Sigmoid colon (tissue), 7 donors: ENCODE data around the gene MTCL1. TPM values are rescaled to one million over a fixed set of nuclear protein-coding genes. Genes with fewer than 3 reads are reported as not detected.

Source experiments
- DNase-seq: peaks from one replicate; pipeline ENCODE4 v3.0.0-alpha.2; 2019
- H3K27ac ChIP-seq, 4 donors: fragments of 200-600 bp; sonication (generic); one replicate each; pipeline ENCODE4 v1.5.1; 2016 to 2019; ENCODE audit warnings: mild to moderate bottlenecking in 1 of 4
- H3K27me3 ChIP-seq, 3 donors: fragments of 200-600 bp; sonication (generic); one replicate each; pipeline ENCODE4 v1.5.1; 2019; ENCODE audit warnings: mild to moderate bottlenecking in 1 of 3
- H3K36me3 ChIP-seq, 4 donors: fragments of 200-600 bp; sonication (generic); one replicate each; pipeline ENCODE4 v1.5.1; 2016 to 2019
- H3K4me1 ChIP-seq, 4 donors: fragments of 200-600 bp; sonication (generic); one replicate each; pipeline ENCODE4 v1.5.1; 2017 to 2019
- H3K4me3 ChIP-seq, 4 donors: fragments of 200-600 bp; sonication (generic); one replicate each; pipeline ENCODE4 v1.5.1; 2017 to 2019; ENCODE audit warnings: mild to moderate bottlenecking in 2 of 4, moderate library complexity in 1 of 4
- H3K9me3 ChIP-seq, 4 donors: fragments of 200-600 bp in 3 of 4; sonication (generic) in 3 of 4; one replicate each; pipeline versions ENCODE4 v1.5.1 to v1.6.1; 2013 to 2019
- EP300 ChIP-seq, 4 donors: sonication (generic); formaldehyde crosslinking; IDR thresholded peaks; one replicate each; pipeline ENCODE4 v1.6.1; 2017; ENCODE audit warnings: antibody characterized with exemption in 4 of 4
- POLR2A ChIP-seq, 2 donors: fragments of 450-650 bp; IDR thresholded peaks; one replicate each; pipeline ENCODE4 v1.6.1; 2016; ENCODE audit warnings: antibody characterized with exemption in 2 of 2, mild to moderate bottlenecking in 2 of 2, moderate library complexity in 2 of 2
- POLR2AphosphoS5 ChIP-seq, 4 donors: sonication (generic); formaldehyde crosslinking; IDR thresholded peaks; one replicate each; pipeline ENCODE4 v1.6.1; 2017; ENCODE audit warnings: antibody characterized with exemption in 4 of 4
- WGBS, 2 donors: extraction: QIAGEN DNeasy Blood & Tissue Kit; methylation state at CpG; one replicate each; pipeline ENCODE4 v1.1.7; 2013; 5-methylcytosine and 5-hydroxymethylcytosine counted together
- intact Hi-C: fragments of 100-400 bp; cut with DNase I; formaldehyde crosslinking; loops from one replicate; pipeline ENCODE4 v1.15.1; 2023
- polyA plus RNA-seq, 3 donors: library from polyadenylated mRNA; stranded (reverse); fragments of 200-250 nt; gene quantifications; one replicate each; pipeline ENCODE4 v1.2.3, GENCODE V29; 2013
- total RNA-seq, 4 donors: library from RNA; depleted of rRNA; stranded (reverse); fragments of >200 nt; gene quantifications; one replicate each; pipeline ENCODE4 v1.1.0, GENCODE V29; 2016
- TF ChIP-seq, protein P1 (sequence below), 4 experiments: fragments of 450-650 bp in 3 of 4; fragments of 200-600 bp in 1 of 4; IDR thresholded peaks; one replicate each; pipeline ENCODE4 v1.5.1; 2016 to 2019; ENCODE audit warnings: antibody characterized with exemption in 4 of 4, mild to moderate bottlenecking in 3 of 4, moderate library complexity in 2 of 4
- donor health status: healthy with polysubstance abuse.
- donor health status: Bipolar disorder and iron deficiency.
- donor health status: healthy.

MTCL1 gene
- total and polyA plus RNA-seq, 7 donors: 0.69 to 133 (median 58.5) TPM

DNA sequence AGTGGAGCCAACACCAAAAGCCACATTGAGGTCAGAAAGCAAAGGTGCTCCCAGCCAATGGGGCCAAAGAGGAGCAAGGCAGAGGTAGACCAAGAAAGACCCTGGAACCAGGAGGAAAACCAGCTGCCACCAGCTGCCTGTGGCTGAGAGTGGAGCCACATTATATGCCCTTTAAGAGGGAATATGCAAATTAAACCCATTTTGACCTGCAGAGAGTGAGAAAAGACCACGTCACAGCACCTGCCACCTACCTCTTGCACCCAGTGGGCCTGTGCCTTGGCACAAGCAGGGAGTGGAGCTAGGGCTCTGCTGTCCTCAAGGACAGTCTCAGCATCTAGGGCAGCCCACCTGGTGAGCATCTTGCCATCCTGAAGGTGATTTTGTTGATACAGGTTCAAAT, 161.3 kb downstream of the MTCL1 start:
- Histone ChIP-seq H3K27ac (no peak overlapping the region), H3K4me1 (no peaks in the 10 kb centered on the region), H3K4me3 (no peak overlapping the region), H3K27me3 (no peaks in the 10 kb centered on the region), H3K9me3 (no peaks in the 10 kb centered on the region), H3K36me3 (no peaks in the 10 kb centered on the region)
- WGBS, 2 donors: 74 to 88% methylated on average over 1 of the region's 1 CpG
- intact Hi-C loops: no loop called here
- TF ChIP-seq EP300 (IDR thresholded peaks at IDR 0.05): no peak
- no peak for TF ChIP-seq POLR2A (IDR thresholded peaks at IDR 0.05)
- TF ChIP-seq POLR2AphosphoS5 (IDR thresholded peaks at IDR 0.05): no peak
- TF ChIP-seq, protein P1, sequence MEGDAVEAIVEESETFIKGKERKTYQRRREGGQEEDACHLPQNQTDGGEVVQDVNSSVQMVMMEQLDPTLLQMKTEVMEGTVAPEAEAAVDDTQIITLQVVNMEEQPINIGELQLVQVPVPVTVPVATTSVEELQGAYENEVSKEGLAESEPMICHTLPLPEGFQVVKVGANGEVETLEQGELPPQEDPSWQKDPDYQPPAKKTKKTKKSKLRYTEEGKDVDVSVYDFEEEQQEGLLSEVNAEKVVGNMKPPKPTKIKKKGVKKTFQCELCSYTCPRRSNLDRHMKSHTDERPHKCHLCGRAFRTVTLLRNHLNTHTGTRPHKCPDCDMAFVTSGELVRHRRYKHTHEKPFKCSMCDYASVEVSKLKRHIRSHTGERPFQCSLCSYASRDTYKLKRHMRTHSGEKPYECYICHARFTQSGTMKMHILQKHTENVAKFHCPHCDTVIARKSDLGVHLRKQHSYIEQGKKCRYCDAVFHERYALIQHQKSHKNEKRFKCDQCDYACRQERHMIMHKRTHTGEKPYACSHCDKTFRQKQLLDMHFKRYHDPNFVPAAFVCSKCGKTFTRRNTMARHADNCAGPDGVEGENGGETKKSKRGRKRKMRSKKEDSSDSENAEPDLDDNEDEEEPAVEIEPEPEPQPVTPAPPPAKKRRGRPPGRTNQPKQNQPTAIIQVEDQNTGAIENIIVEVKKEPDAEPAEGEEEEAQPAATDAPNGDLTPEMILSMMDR (IDR thresholded peaks at IDR 0.05): no peak
- no peak for DNase-seq

DNA sequence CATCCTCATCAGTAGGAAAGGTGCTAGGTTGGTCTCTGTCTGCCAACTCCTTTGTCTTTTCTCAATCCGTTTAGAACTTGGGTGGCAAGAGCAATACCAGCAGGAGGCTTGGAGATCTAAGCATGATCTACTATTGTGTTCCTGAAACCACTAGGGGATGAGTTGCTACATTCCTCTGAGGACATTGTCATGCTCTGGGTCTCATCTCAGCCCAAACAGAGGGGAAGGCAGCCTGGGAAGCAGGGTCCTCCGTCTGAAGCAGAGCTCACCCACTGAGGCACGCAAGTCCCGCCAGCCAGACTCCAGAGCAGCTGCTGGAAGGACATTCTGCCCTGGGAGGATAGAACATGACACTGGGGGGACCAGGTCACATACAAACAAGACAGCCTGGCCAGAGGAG, 162.9 kb downstream of the MTCL1 start:
- intact Hi-C loops: no loop called here
- 85 to 87% methylated on average over 4 of the region's 4 CpGs for WGBS, 2 donors

DNA sequence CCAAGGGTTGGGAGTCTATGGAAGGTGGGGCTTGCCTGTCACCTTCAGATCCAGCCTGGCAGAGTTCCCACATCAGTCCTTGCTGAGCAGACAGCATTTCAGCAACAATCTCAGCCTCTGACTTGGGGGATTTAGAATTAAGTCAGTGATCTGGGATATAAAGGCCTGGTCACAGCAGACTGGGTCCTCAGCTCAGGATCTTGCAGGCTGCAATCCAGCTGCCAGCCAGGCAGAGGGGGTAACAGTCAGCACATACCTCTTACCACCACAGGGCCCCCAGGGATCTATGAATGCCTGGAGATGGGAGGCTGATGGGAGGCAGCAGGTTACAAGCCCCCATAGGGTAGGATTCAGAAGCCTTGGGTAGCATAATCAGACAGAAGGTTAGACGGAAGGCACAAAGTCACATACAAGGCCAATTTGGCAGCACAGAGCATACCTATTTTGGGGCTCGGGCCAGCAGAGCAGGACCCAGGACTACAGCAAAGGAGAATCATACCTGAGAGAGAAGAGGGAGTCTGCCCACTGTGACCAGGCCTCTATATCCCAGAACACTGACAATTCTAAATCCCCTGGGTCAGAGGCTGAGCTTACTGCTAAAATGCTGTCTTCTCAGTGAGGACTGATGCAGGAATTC, 163.5 kb downstream of the MTCL1 start:
- Histone ChIP-seq H3K27me3 (no peaks in the 10 kb centered on the region), H3K36me3 (no peaks in the 10 kb centered on the region), H3K4me1 (no peaks in the 10 kb centered on the region), H3K27ac (no peak overlapping the region), H3K4me3 (no peak overlapping the region), H3K9me3 (no peaks in the 10 kb centered on the region)
- TF ChIP-seq EP300 (IDR thresholded peaks at IDR 0.05) (no peak), POLR2A (IDR thresholded peaks at IDR 0.05) (no peak)
- DNase-seq: no peak
- intact Hi-C loops: no loop called here
- WGBS, 2 donors: 90 to 93% methylated on average over 2 of the region's 2 CpGs

More for the DNA sequence above, 162.9 kb downstream of the MTCL1 start:
- Histone ChIP-seq H3K4me1 (no peaks in the 10 kb centered on the region), H3K27ac (no peak overlapping the region), H3K27me3 (no peaks in the 10 kb centered on the region), H3K4me3 (no peak overlapping the region), H3K9me3 (no peaks in the 10 kb centered on the region), H3K36me3 (no peaks in the 10 kb centered on the region)
- TF ChIP-seq, protein P1 (IDR thresholded peaks at IDR 0.05): no peak
- TF ChIP-seq POLR2A (IDR thresholded peaks at IDR 0.05) (no peak), EP300 (IDR thresholded peaks at IDR 0.05) (no peak), POLR2AphosphoS5 (IDR thresholded peaks at IDR 0.05) (no peak)
- DNase-seq: no peak

DNA sequence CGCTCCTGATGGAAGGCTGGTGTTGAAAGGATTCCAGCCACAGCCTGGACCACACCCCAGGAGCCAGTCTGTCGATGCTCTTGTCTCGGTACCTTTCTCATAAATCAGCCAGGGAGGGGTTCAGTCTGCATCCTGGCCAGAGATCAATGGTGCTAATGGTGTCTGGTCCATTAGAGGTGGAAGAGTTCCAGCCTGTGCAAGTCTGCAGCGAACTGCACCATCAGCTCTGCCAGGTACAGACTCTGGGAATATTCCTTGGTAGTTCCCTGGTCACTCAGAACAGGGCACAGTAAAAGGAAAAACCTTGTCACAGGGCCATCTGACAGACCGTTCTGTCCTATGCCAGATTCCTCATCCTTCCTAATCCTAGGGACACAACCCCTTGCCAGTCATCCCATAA, 164.3 kb downstream of the MTCL1 start:
- no peaks in the 10 kb centered on the region for H3K4me1 ChIP-seq
- H3K4me3 ChIP-seq: no peak overlapping the region
- DNase-seq: no peak
- no peak overlapping the region for H3K27ac ChIP-seq
- TF ChIP-seq EP300 (IDR thresholded peaks at IDR 0.05): no peak
- TF ChIP-seq POLR2A (IDR thresholded peaks at IDR 0.05): no peak
- no peak for TF ChIP-seq POLR2AphosphoS5 (IDR thresholded peaks at IDR 0.05)
- TF ChIP-seq, protein P1 (IDR thresholded peaks at IDR 0.05): no peak
- H3K27me3 ChIP-seq: no peaks in the 10 kb centered on the region
- intact Hi-C loops: no loop called here
- H3K9me3 ChIP-seq: no peaks in the 10 kb centered on the region
- 82 to 85% methylated on average over 5 of the region's 5 CpGs for WGBS, 2 donors
- no peaks in the 10 kb centered on the region for H3K36me3 ChIP-seq

DNA sequence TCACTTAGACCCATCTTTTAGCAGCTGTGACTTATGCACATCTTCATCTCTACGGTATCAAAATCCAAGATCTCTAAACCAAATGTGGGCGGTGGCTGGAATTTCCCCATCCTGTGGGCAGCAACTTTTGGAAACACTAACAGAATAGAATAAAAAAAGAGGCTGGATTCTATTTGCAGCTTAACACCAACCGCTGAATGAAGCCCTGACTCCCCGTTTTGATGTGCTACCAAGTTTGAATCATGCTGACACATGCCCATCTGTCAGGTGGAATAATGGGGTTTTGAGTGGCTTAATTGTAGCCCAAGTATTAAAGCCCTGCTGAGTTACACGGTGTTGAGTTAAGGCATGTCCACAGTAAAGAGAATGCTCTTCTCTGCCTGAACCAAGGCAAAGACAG, 165.2 kb downstream of the MTCL1 start:
- H3K27ac ChIP-seq: no peak overlapping the region
- no peak for DNase-seq
- H3K4me1 ChIP-seq: no peaks in the 10 kb centered on the region
- no peaks in the 10 kb centered on the region for H3K27me3 ChIP-seq
- no peak overlapping the region for H3K4me3 ChIP-seq
- no peaks in the 10 kb centered on the region for H3K36me3 ChIP-seq
- WGBS, 2 donors: 88 to 93% methylated on average over 5 of the region's 5 CpGs
- TF ChIP-seq POLR2A (IDR thresholded peaks at IDR 0.05): no peak
- TF ChIP-seq EP300 (IDR thresholded peaks at IDR 0.05): no peak
- TF ChIP-seq, protein P1 (IDR thresholded peaks at IDR 0.05): no peak
- TF ChIP-seq POLR2AphosphoS5 (IDR thresholded peaks at IDR 0.05): no peak
- intact Hi-C loops: no loop called here
- no peaks in the 10 kb centered on the region for H3K9me3 ChIP-seq
